Measurements from ENCODE around the gene CCDC85B. TPM values are rescaled to one million over a fixed set of nuclear protein-coding genes. Genes with fewer than 3 reads are reported as not detected.

CCDC85B gene
- total and polyA plus RNA-seq, 8 donors = 7.0 to 68.9 (median 29.7) TPM

DNA sequence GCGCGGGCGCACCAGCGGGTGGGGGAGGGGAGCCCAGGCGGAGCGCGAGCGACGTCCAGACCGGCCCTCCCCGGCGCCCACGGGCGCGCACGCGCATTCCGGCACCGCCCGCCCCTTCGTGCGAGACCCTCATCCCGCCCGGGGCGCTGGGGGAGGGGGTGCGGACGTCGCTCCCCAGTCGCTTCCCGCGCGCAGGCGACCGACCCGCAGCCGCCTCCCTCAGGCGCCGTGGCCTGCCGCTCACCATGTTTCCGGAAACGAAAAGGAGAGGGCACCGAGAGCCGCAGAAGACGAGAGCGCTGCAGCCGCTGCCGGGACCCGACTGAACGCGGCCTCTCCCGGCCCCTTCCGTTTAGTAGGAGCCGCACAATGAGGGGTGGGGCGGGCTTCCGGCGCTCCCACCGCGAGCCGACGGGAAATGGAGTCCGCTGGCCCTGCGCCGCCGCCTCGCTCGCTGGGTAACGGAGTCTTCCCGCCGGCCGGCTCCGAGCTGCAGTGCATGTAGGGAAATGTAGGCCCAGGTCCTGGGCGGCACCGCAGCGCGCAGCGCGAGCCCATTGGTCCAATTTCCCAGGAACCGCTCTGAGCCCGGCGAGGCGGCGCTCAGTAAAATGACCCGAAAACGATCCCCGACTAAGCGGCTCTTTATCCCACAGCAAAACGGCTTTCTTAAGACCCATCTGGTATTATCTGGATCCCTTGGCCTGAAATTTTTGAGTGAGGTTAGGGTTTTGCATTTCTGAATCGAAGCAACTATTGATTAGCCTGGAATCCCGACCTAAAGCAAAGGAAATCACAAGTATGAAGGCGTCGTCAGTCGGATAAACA, 32.4 kb upstream of the CCDC85B start, which contains the start of gene CFL1:
Gene CFL1, minus strand, starts transcription at position 328 of the 828 bp plus-strand sequence. Its CDS starts 81 bp downstream, at position 247.
- Histone ChIP-seq H3K4me3 (peak within 1 kb of the TSS; percentile 94 to 99 (median 99)), H3K36me3 (peaks cover 43 to 51% (median 47%) of the 10 kb centered on the region in 4 donors), H3K27me3 (no peaks in the 10 kb centered on the region), H3K27ac (peak within 1 kb of the TSS; percentile 92 to 98 (median 97)), H3K9me3 (no peaks in the 10 kb centered on the region), H3K4me1 (peaks cover 34 to 79% (median 74%) of the 10 kb centered on the region in 4 donors)
- 0 to 1% (median 1%) methylated on average over 39 to 92 of the region's 92 CpGs for WGBS, 5 donors
- TF ChIP-seq POLR2A (IDR thresholded peaks at IDR 0.05) (peak in 2 of 4 donors; percentile 90 to 95), POLR2AphosphoS5 (IDR thresholded peaks at IDR 0.05) (peak; percentile 89 to 100 (median 99)), EP300 (IDR thresholded peaks at IDR 0.05) (no peak)
- TF ChIP-seq, protein P1, sequence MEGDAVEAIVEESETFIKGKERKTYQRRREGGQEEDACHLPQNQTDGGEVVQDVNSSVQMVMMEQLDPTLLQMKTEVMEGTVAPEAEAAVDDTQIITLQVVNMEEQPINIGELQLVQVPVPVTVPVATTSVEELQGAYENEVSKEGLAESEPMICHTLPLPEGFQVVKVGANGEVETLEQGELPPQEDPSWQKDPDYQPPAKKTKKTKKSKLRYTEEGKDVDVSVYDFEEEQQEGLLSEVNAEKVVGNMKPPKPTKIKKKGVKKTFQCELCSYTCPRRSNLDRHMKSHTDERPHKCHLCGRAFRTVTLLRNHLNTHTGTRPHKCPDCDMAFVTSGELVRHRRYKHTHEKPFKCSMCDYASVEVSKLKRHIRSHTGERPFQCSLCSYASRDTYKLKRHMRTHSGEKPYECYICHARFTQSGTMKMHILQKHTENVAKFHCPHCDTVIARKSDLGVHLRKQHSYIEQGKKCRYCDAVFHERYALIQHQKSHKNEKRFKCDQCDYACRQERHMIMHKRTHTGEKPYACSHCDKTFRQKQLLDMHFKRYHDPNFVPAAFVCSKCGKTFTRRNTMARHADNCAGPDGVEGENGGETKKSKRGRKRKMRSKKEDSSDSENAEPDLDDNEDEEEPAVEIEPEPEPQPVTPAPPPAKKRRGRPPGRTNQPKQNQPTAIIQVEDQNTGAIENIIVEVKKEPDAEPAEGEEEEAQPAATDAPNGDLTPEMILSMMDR (IDR thresholded peaks at IDR 0.05) = no peak
- peak; percentile 99 to 100 for DNase-seq
- intact Hi-C loops (cut with DNase I; ENCODE audit: low total_unique reads) = no loop called here

DNA sequence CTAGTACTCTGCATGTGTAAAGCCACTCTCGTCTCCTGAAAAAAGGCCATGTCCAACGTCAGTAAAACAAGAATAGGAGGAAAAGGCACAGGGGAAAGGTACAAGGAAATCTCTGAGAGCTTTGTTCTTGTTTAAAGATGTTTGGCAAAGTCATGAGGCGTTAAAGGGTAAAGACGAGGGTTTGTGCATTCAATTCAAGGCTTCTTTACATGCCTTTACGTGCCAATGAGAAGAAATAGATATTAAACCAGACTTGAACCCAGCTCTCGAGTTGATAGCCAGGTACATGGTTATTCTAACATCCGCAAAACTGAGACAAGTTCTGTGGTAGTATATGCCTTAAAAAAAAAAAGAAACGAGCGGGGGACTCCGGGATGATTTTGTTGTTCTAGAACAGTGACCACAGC, 31.8 kb upstream of the CCDC85B start:
- DNase-seq = no peak
- Histone ChIP-seq H3K27ac (peak overlapping the region; percentile 92 to 98 (median 97)), H3K4me1 (peaks cover 34 to 79% (median 71%) of the 10 kb centered on the region in 4 donors), H3K4me3 (peak overlapping the region; percentile 94 to 99 (median 99)), H3K27me3 (no peaks in the 10 kb centered on the region), H3K9me3 (no peaks in the 10 kb centered on the region), H3K36me3 (peaks cover 44 to 51% (median 47%) of the 10 kb centered on the region in 4 donors)
- 0 to 1% (median 1%) methylated on average over 10 of the region's 10 CpGs for WGBS, 5 donors
- intact Hi-C loops (cut with DNase I; ENCODE audit: low total_unique reads) = no loop called here
- TF ChIP-seq POLR2AphosphoS5 (IDR thresholded peaks at IDR 0.05) = no peak
- no peak for TF ChIP-seq POLR2A (IDR thresholded peaks at IDR 0.05)
- TF ChIP-seq EP300 (IDR thresholded peaks at IDR 0.05) = no peak
- TF ChIP-seq, protein P1 (IDR thresholded peaks at IDR 0.05) = no peak

DNA sequence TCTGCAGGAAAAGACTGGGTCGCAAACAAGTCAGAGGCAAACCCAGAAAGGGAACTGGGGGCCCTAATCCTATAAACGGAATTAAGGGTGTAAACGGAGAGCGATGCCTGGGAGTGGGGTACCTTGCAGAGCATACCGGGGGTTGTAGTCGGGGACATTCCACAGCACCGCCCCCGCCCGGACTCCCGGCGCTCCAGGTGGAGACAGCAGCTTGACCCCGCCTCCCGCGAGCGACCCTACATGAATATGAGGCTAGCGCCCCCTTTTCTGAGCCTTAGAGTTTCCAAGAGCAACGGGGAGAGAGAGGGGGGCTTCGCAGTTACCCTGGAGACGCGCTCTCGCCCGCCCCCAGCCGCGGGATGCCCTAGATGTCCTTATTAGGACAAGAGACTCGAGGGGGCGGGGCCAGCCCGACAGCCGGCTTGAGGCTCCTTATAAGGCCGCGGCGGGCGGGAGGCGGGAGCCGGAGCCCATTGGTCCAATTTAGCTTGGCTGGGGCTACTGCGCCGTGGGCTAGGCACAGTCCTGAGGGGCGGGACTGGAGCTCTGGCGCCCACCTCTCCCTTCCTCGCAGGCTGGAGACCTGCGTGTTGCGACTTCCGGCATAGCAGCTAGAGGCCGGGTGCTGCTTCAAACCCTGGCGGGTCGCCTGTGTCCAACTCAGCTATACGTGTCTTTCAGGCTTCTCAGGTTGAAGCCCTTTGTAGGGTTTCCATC, 31.2 kb upstream of the CCDC85B start:
- Histone ChIP-seq H3K4me3 (peak overlapping the region; percentile 94 to 99 (median 99)), H3K36me3 (peaks cover 44 to 51% (median 47%) of the 10 kb centered on the region in 4 donors), H3K27ac (peak overlapping the region; percentile 92 to 98 (median 97)), H3K4me1 (peaks cover 34 to 76% (median 66%) of the 10 kb centered on the region in 4 donors), H3K9me3 (no peaks in the 10 kb centered on the region), H3K27me3 (no peaks in the 10 kb centered on the region)
- peak; percentile 98 for TF ChIP-seq POLR2AphosphoS5 (IDR thresholded peaks at IDR 0.05)
- TF ChIP-seq, protein P1 (IDR thresholded peaks at IDR 0.05) = no peak
- TF ChIP-seq EP300 (IDR thresholded peaks at IDR 0.05) = no peak
- TF ChIP-seq POLR2A (IDR thresholded peaks at IDR 0.05) = peak in 2 of 4 donors; percentile 68 to 76
- peak; percentile 99 for DNase-seq
- intact Hi-C loops (cut with DNase I; ENCODE audit: low total_unique reads) = no loop called here
- WGBS, 5 donors = 0 to 1% (median 1%) methylated on average over 28 to 46 of the region's 46 CpGs

DNA sequence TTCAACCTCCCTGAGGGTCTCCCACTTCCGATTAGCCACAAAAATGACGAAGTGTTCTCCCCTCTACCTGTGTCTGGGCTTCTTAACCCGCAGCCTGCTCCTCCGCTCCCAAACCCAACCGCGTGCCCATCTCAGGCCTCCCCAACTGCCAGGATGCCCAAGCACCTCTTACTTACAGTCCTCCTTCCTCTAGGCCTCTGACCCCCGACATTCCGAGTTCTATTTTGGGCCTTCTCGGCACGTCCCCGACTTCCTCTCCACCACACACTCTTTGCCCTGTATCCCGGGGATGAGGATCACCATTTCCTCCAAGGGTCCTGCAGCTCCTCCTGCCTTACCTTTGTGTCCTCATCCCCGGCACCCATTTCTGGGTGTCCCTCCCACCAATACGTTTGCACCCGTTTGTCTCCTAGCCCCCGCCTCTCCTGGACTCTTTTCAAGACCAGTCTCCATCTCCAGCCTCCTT, 30.6 kb upstream of the CCDC85B start:
- 3 to 4% (median 4%) methylated on average over 16 of the region's 16 CpGs for WGBS, 5 donors
- H3K4me1 ChIP-seq = peaks cover 31 to 71% (median 60%) of the 10 kb centered on the region in 4 donors

More for the DNA sequence above, 30.6 kb upstream of the CCDC85B start:
- Histone ChIP-seq H3K27ac (peak overlapping the region; percentile 92 to 98 (median 97)), H3K4me3 (peak overlapping the region; percentile 94 to 99 (median 99)), H3K9me3 (no peaks in the 10 kb centered on the region), H3K27me3 (no peaks in the 10 kb centered on the region), H3K36me3 (peaks cover 44 to 51% (median 47%) of the 10 kb centered on the region in 4 donors)
- TF ChIP-seq POLR2A (IDR thresholded peaks at IDR 0.05) (no peak), POLR2AphosphoS5 (IDR thresholded peaks at IDR 0.05) (no peak)
- intact Hi-C loops (cut with DNase I; ENCODE audit: low total_unique reads) = no loop called here
- no peak for DNase-seq
